ENCODE data around the gene ARSA. TPM values are rescaled to one million over a fixed set of nuclear protein-coding genes. Genes with fewer than 3 reads are reported as not detected.
"Not testable (repeated sequence)": the region's sequence is repeated elsewhere in the genome, so short reads cannot be mapped to it uniquely, and the experiment has no call there.

ARSA gene
- total and polyA plus RNA-seq, 4 donors = 6.8 to 28.0 (median 15.8) TPM

DNA sequence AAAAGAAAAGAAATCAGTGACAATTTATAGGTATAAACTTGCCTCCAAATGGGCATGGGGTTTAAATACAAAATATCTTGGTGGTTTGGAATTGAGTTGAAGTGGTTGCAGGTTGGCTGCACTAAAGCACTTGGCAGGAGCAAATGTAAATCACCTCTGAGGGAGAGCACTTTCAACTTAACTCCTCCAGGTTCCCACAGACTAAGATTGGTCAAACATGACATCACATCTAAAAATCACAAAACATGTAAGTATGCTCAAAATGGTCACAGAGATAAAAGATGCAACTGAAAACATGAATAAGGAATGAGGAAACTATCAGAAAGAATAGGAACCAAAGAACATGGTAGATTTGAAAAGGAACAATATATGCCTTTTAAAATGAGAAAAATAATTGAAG is 32.4 kb upstream of the ARSA start:
- DNase-seq (ENCODE audit: low spot score) = no peak
- Histone ChIP-seq H3K4me1 (ENCODE audit: control insufficient read depth in 4 of 4, insufficient read depth in 4 of 4, low read length in 3 of 4) (peaks cover 0 to 4% (median 0%) of the 10 kb centered on the region in 4 donors), H3K36me3 (ENCODE audit: control insufficient read depth in 4 of 4, insufficient read depth in 3 of 4, low read depth in 1 of 4, low read length in 3 of 4) (no peaks in the 10 kb centered on the region), H3K27me3 (ENCODE audit: control insufficient read depth in 4 of 4, insufficient read depth in 4 of 4, low read length in 3 of 4) (peaks cover 0 to 2% (median 0%) of the 10 kb centered on the region in 4 donors), H3K27ac (ENCODE audit: low read depth in 1 of 2, low read length in 2 of 2) (no peak overlapping the region), H3K4me3 (ENCODE audit: low read depth in 1 of 3, low read length in 3 of 3) (no peak overlapping the region), H3K9me3 (ENCODE audit: control insufficient read depth in 4 of 4, low read length in 3 of 4) (no peaks in the 10 kb centered on the region), H3K9ac (ENCODE audit: low read depth in 1 of 2, low read length in 2 of 2) (no peak overlapping the region)
- TF ChIP-seq RAD21 (IDR thresholded peaks at IDR 0.05) (no peak), FOXA1 (IDR thresholded peaks at IDR 0.05) (no peak), JUND (IDR thresholded peaks at IDR 0.05) (no peak), SP1 (IDR thresholded peaks at IDR 0.05) (no peak), TAF1 (conservative IDR thresholded peaks at IDR 0.05) (no peak), GABPA (IDR thresholded peaks at IDR 0.05 in 1 of 2, conservative IDR thresholded peaks at IDR 0.05 in 1 of 2) (no peak), EGR1 (IDR thresholded peaks at IDR 0.05; ENCODE audit: low read depth in 2 of 2) (no peak), YY1 (IDR thresholded peaks at IDR 0.05) (no peak), HNF4G (IDR thresholded peaks at IDR 0.05) (no peak), NR2F2 (IDR thresholded peaks at IDR 0.05) (no peak), HNF4A (conservative IDR thresholded peaks at IDR 0.05) (no peak)
- TF ChIP-seq, protein P1, sequence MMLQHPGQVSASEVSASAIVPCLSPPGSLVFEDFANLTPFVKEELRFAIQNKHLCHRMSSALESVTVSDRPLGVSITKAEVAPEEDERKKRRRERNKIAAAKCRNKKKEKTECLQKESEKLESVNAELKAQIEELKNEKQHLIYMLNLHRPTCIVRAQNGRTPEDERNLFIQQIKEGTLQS (IDR thresholded peaks at IDR 0.05) = no peak
- TF ChIP-seq, protein P2, sequence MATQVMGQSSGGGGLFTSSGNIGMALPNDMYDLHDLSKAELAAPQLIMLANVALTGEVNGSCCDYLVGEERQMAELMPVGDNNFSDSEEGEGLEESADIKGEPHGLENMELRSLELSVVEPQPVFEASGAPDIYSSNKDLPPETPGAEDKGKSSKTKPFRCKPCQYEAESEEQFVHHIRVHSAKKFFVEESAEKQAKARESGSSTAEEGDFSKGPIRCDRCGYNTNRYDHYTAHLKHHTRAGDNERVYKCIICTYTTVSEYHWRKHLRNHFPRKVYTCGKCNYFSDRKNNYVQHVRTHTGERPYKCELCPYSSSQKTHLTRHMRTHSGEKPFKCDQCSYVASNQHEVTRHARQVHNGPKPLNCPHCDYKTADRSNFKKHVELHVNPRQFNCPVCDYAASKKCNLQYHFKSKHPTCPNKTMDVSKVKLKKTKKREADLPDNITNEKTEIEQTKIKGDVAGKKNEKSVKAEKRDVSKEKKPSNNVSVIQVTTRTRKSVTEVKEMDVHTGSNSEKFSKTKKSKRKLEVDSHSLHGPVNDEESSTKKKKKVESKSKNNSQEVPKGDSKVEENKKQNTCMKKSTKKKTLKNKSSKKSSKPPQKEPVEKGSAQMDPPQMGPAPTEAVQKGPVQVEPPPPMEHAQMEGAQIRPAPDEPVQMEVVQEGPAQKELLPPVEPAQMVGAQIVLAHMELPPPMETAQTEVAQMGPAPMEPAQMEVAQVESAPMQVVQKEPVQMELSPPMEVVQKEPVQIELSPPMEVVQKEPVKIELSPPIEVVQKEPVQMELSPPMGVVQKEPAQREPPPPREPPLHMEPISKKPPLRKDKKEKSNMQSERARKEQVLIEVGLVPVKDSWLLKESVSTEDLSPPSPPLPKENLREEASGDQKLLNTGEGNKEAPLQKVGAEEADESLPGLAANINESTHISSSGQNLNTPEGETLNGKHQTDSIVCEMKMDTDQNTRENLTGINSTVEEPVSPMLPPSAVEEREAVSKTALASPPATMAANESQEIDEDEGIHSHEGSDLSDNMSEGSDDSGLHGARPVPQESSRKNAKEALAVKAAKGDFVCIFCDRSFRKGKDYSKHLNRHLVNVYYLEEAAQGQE (IDR thresholded peaks at IDR 0.05) = no peak
- TF ChIP-seq, protein P3, sequence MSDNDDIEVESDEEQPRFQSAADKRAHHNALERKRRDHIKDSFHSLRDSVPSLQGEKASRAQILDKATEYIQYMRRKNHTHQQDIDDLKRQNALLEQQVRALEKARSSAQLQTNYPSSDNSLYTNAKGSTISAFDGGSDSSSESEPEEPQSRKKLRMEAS (IDR thresholded peaks at IDR 0.05) = no peak

DNA sequence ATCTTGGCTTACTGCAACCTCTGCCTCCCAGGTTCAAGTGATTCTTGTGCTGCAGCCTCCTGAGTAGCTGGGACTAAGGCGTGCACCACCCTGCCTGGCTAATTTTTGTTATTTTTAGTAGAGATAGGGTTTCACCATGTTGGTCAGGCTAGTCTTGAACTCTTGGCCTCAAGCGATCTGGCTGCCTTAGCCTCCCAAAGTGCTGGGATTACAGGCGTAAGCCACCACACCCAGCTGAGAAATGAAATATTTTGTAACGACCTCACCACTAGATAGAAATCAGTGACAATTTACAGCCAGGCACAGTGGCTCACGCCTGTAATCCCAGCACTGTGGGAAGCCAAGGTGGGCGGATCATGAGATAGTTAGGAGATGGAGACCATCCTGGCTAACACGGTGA is 31.8 kb upstream of the ARSA start:
- not testable (repeated sequence) for H3K9ac ChIP-seq (ENCODE audit: low read depth in 1 of 2, low read length in 2 of 2); DNase-seq (ENCODE audit: low spot score); H3K4me1 ChIP-seq (ENCODE audit: control insufficient read depth in 4 of 4, insufficient read depth in 4 of 4, low read length in 3 of 4); H3K27ac ChIP-seq (ENCODE audit: low read depth in 1 of 2, low read length in 2 of 2); H3K27me3 ChIP-seq (ENCODE audit: control insufficient read depth in 4 of 4, insufficient read depth in 4 of 4, low read length in 3 of 4); H3K4me3 ChIP-seq (ENCODE audit: low read depth in 1 of 3, low read length in 3 of 3); H3K9me3 ChIP-seq (ENCODE audit: control insufficient read depth in 4 of 4, low read length in 3 of 4); H3K36me3 ChIP-seq (ENCODE audit: control insufficient read depth in 4 of 4, insufficient read depth in 3 of 4, low read depth in 1 of 4, low read length in 3 of 4)
- WGBS = 91% methylated on average over 7 of the region's 7 CpGs

DNA sequence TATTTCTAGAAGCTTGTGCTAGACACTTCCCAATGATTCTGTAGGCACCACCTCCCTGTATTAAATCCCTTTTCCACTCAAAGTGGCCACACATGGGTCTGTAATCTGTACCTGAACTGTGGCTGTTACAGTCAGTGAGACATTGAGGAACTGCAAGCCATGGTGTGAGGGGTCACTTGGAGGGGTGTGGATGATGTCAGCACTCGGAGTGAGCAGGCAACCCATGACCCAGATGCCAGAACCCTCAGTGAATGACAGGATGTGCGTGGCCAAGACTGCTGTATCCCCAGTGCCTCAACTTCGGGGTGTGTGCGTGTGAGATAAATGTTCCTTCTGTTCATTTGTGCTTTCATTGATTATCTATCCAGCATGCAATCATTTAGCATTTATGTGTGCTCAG is 30.0 kb upstream of the ARSA start:
- Histone ChIP-seq H3K9ac (ENCODE audit: low read depth in 1 of 2, low read length in 2 of 2) (no peak overlapping the region), H3K4me3 (ENCODE audit: low read depth in 1 of 3, low read length in 3 of 3) (no peak overlapping the region), H3K9me3 (ENCODE audit: control insufficient read depth in 4 of 4, low read length in 3 of 4) (no peaks in the 10 kb centered on the region), H3K27me3 (ENCODE audit: control insufficient read depth in 4 of 4, insufficient read depth in 4 of 4, low read length in 3 of 4) (peaks cover 0 to 2% (median 0%) of the 10 kb centered on the region in 4 donors), H3K27ac (ENCODE audit: low read depth in 1 of 2, low read length in 2 of 2) (no peak overlapping the region), H3K36me3 (ENCODE audit: control insufficient read depth in 4 of 4, insufficient read depth in 3 of 4, low read depth in 1 of 4, low read length in 3 of 4) (no peaks in the 10 kb centered on the region), H3K4me1 (ENCODE audit: control insufficient read depth in 4 of 4, insufficient read depth in 4 of 4, low read length in 3 of 4) (peaks cover 0 to 4% (median 0%) of the 10 kb centered on the region in 4 donors)
- DNase-seq (ENCODE audit: low spot score) = no peak
- no peak for TF ChIP-seq FOXA2 (IDR thresholded peaks at IDR 0.05)
- no peak for TF ChIP-seq JUND (IDR thresholded peaks at IDR 0.05)
- TF ChIP-seq FOXA1 (IDR thresholded peaks at IDR 0.05) = no peak
- TF ChIP-seq, protein P4, sequence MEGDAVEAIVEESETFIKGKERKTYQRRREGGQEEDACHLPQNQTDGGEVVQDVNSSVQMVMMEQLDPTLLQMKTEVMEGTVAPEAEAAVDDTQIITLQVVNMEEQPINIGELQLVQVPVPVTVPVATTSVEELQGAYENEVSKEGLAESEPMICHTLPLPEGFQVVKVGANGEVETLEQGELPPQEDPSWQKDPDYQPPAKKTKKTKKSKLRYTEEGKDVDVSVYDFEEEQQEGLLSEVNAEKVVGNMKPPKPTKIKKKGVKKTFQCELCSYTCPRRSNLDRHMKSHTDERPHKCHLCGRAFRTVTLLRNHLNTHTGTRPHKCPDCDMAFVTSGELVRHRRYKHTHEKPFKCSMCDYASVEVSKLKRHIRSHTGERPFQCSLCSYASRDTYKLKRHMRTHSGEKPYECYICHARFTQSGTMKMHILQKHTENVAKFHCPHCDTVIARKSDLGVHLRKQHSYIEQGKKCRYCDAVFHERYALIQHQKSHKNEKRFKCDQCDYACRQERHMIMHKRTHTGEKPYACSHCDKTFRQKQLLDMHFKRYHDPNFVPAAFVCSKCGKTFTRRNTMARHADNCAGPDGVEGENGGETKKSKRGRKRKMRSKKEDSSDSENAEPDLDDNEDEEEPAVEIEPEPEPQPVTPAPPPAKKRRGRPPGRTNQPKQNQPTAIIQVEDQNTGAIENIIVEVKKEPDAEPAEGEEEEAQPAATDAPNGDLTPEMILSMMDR (IDR thresholded peaks at IDR 0.05; ENCODE audit: low read depth, low read length, missing input control) = no peak
- TF ChIP-seq GABPA (IDR thresholded peaks at IDR 0.05 in 1 of 2, conservative IDR thresholded peaks at IDR 0.05 in 1 of 2) = no peak
- TF ChIP-seq RAD21 (IDR thresholded peaks at IDR 0.05) = no peak
- TF ChIP-seq SP1 (IDR thresholded peaks at IDR 0.05) = no peak
- TF ChIP-seq, protein P2 (IDR thresholded peaks at IDR 0.05) = no peak
- TF ChIP-seq TAF1 (conservative IDR thresholded peaks at IDR 0.05) = no peak
- no peak for TF ChIP-seq YY1 (IDR thresholded peaks at IDR 0.05)
- WGBS = 75% methylated on average over 4 of the region's 4 CpGs
